RWPE1 (cell line): ENCODE data around the gene ELF3.

Experiments
- CTCF ChIA-PET: fragments of 350-600 bp; sonication (Branson Sonifier 250); formaldehyde crosslinking; extraction: SDS; loops from one replicate; lab custom pipeline; 2021; lab: Yijun Ruan, JAX
- POLR2A ChIA-PET: fragments of 400-600 bp; formaldehyde crosslinking; extraction: SDS; loops from one replicate; lab custom pipeline; 2020; ENCODE audit warnings: antibody characterized with exemption; ENCODE audit not compliant: low non-redundant PET; lab: Yijun Ruan, JAX
- DNase-seq: peaks from one replicate; pipeline ENCODE4 v3.0.0; 2012; ENCODE audit warnings: low spot score
- H3K27ac ChIP-seq: fragments of 450-650 bp; 2 replicates; pipeline ENCODE4 v1.5.1; 2017
- CTCF ChIP-seq: fragments of 450-650 bp; conservative IDR thresholded peaks from 2 replicates; pipeline ENCODE4 v1.5.1; 2017; ENCODE audit warnings: low read depth, mild to moderate bottlenecking

Gene ELF3

GRCh38 chr1:202007304-202007703 is 3.1 kb upstream of the ELF3 start:
- no peak for DNase-seq
- H3K27ac ChIP-seq: peak overlapping the region; percentile 49
- POLR2A ChIA-PET: interaction anchor here (0.5 kb wide), 2 partner anchors 52 to 111 kb away, joined by 3 read pairs; partner anchors contain the start of gene TIMM17A
- no peak for TF ChIP-seq CTCF
- CTCF ChIA-PET: interaction anchor here (0.6 to 10.1 kb wide), 13 partner anchors 7 to 128 kb away, joined by 3 to 114 read pairs (median 5); partner anchors contain the start of gene GPR37L1

GRCh38 chr1:202007805-202008489 is 2.4 kb upstream of the ELF3 start:
- no peak for TF ChIP-seq CTCF
- CTCF ChIA-PET: interaction anchor here (0.6 to 10.1 kb wide), 15 partner anchors 8 to 127 kb away, joined by 3 to 114 read pairs (median 4); partner anchors contain the start of gene GPR37L1
- POLR2A ChIA-PET: no interaction called here
- DNase-seq: peak; percentile 100
- peak overlapping the region; percentile 49 for H3K27ac ChIP-seq

- peak; percentile 95 for DNase-seq
- H3K27ac ChIP-seq: no peak overlapping the region
- POLR2A ChIA-PET: interaction anchor here (0.5 to 1.3 kb wide), 22 partner anchors 9 to 132 kb away, joined by 3 to 12 read pairs (median 4); no protein-coding TSS in a partner anchor
Observed at GRCh38 chr1:202009326-202010179, 834 bp upstream of the ELF3 start.

GRCh38 chr1:202011994-202012393 is 1.6 kb downstream of the ELF3 start:
- DNase-seq: no peak
- TF ChIP-seq CTCF: no peak
- no peak overlapping the region for H3K27ac ChIP-seq
- POLR2A ChIA-PET: interaction anchor here (0.6 to 1.1 kb wide), 3 partner anchors 10 to 93 kb away, joined by 3 to 4 read pairs (median 4); no protein-coding TSS in a partner anchor
- CTCF ChIA-PET: interaction anchor here (0.6 to 10.1 kb wide), 6 partner anchors 25 to 1261 kb away, joined by 3 to 114 read pairs (median 3); partner anchors contain the start of gene GPR37L1

More at GRCh38 chr1:202009326-202010179, 834 bp upstream of the ELF3 start:
- CTCF ChIA-PET: interaction anchor here (0.5 to 10.1 kb wide), 30 partner anchors 8 to 1237 kb away, joined by 3 to 114 read pairs (median 4); partner anchors contain the start of gene GPR37L1
- peak; percentile 84 for TF ChIP-seq CTCF

- H3K27ac ChIP-seq: no peak overlapping the region
- CTCF ChIA-PET: interaction anchor here (0.5 to 10.1 kb wide), 3 partner anchors 16 to 108 kb away, joined by 3 to 114 read pairs (median 3); partner anchors contain the start of gene GPR37L1
- no peak for DNase-seq
- TF ChIP-seq CTCF: no peak
- POLR2A ChIA-PET: interaction anchor here (0.6 to 1.1 kb wide), 3 partner anchors 9 to 180 kb away, joined by 3 to 4 read pairs (median 3); no protein-coding TSS in a partner anchor
Observed at GRCh38 chr1:202012544-202013478, 2.4 kb downstream of the ELF3 start.
